Measurements from ENCODE around the gene ST14. TPM values are rescaled to one million over a fixed set of nuclear protein-coding genes. Genes with fewer than 3 reads are reported as not detected.

ST14 gene
- total and polyA plus RNA-seq, 10 of the 15 experiments (the other 5 are each of a cell fraction or from before 2014, with no cell fraction given), result 0.02 to 3.9 (median 0.73) TPM; not detected in 2

- no peak for TF ChIP-seq REST (IDR thresholded peaks at IDR 0.05; ENCODE audit: low read depth, low read length)
- no peak for TF ChIP-seq JUNB (IDR thresholded peaks at IDR 0.05)
These were observed 32.1 kb upstream of the ST14 start (continued) for GRCh38 chr11:130127509-130127908.

- no TSS peak for BruUV-seq (replicated peaks)
- in situ Hi-C loops (cut with MboI) (no loop called here), intact Hi-C loops (cut with micrococcal nuclease; ENCODE audit: unreplicated experiment) (no loop called here)
- POLR2A ChIA-PET, result no interaction called here
- TF ChIP-seq RB1 (IDR thresholded peaks at IDR 0.05; ENCODE audit: borderline replicate concordance), result no peak
- no peak overlapping the region for H3K4me2 ChIP-seq (ENCODE audit: control insufficient read depth, insufficient read depth)
- RAD21 ChIA-PET (ENCODE audit: unreplicated experiment), result interaction anchor here (5.2 kb wide), 1 partner anchor 203 kb away, joined by 209 read pairs; no protein-coding TSS in a partner anchor
- no peak overlapping the region for H3K4me3 ChIP-seq
- CTCF ChIA-PET, result interaction anchor here (1.9 to 10.5 kb wide), 5 partner anchors 10 to 246 kb away, joined by 7 to 400 read pairs (median 47); no protein-coding TSS in a partner anchor
- H4K20me1 ChIP-seq (ENCODE audit: control insufficient read depth, insufficient read depth), result no peaks in the 10 kb centered on the region
- SMC1A ChIA-PET (ENCODE audit: uncharacterized antibody, unreplicated experiment), result interaction anchor here (1.2 to 1.4 kb wide), 2 partner anchors 23 to 211 kb away, joined by 3 read pairs; no protein-coding TSS in a partner anchor
- H3K27ac ChIP-seq (ENCODE audit: control insufficient read depth, insufficient read depth), result no peak overlapping the region
- no peaks in the 10 kb centered on the region for H3K4me1 ChIP-seq (ENCODE audit: control insufficient read depth, insufficient read depth, low read length)
- H3K36me3 ChIP-seq (ENCODE audit: control insufficient read depth in 2 of 2, insufficient read depth in 2 of 2, low read length in 1 of 2), result peaks cover 0 to 3% of the 10 kb centered on the region in 2 experiments; a peak in 2 of 4 replicates
- H3K79me2 ChIP-seq (ENCODE audit: control insufficient read depth, insufficient read depth, low read length), result no peaks in the 10 kb centered on the region
- H3K27me3 ChIP-seq (replicated peaks in 1 of 2; ENCODE audit: control insufficient read depth in 2 of 2, insufficient read depth in 2 of 2, low read length in 1 of 2), result no peaks in the 10 kb centered on the region
- H3K9ac ChIP-seq (ENCODE audit: control insufficient read depth, insufficient read depth, low read length), result no peak overlapping the region
- FAIRE-seq, result no peak
- no peak for DNase-seq (ENCODE audit: low read depth, low spot score)
- no peak overlapping the region for H2AFZ ChIP-seq (ENCODE audit: control insufficient read depth, low read depth, low read length)
- no peak for ATAC-seq
- H3K9me3 ChIP-seq (replicated peaks; ENCODE audit: control insufficient read depth, insufficient read depth, low read length), result no peaks in the 10 kb centered on the region
- WGBS (ENCODE audit: insufficient coverage, insufficient replicate concordance, low lambda C conversion rate, missing lambda C conversion rate), result 100% methylated on average over 2 of the region's 2 CpGs
These were observed 31.0 kb upstream of the ST14 start for GRCh38 chr11:130128626-130129025.

All from GM12878 (cell line).